ENCODE results near the gene MYO15B. TPM values are rescaled to one million over a fixed set of nuclear protein-coding genes. Genes with fewer than 3 reads are reported as not detected.

The MYO15B gene
- 0.02 and 1.1 TPM in 2 replicates for total RNA-seq (2014; rRNA removed; shearing (Covaris generic))

DNA sequence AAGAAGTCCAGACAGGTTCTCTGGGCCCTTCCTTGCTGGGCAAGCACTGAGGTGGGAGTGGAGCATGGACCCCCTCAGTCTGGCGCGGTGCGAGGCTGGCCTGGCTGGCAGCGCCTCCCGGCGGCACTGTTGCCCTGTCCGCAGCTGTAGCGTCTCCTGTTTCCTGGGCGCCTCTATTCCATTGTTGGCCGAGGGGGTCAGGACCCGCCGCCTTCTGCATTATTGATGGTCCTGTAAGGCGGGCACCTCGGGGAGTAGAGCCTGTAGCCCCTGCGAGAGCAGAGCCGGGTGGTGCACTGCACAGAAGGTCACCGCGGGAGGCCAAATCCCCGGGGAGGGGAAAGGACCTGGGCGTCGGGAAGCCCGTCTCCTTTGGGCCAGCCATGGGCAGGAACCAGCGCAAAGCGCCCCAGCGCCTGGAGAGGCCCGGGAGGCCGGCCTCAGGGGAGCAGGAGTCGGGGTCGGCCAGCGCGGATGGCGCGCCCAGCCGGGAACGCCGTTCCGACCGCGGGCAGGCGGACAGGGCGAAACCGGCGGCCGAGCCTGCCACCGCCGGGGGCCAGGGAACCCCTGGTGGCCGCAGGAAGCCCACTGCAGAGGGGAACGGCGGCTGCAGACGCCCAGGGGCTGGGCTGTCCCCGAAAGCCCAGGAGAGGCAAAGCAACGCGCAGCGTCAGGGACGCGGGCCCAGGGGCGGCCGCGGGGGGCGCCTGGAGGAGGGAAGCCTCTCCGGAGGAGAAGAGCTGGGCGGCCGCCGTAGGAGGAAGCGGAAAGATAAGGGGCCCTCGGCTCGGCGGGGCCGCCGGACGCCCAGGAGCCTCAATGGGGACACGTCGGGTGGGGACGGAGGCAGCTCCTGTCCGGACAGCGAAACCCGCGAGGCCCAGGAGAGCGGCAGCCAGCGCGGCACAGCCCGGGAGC lies at the start of gene MYO15B:
Gene MYO15B (plus strand): TSS at position 126 of the 921 bp plus-strand sequence. CDS start 258 bp downstream, at position 384.
- DNase-seq (ENCODE audit: low spot score): no peak

DNA sequence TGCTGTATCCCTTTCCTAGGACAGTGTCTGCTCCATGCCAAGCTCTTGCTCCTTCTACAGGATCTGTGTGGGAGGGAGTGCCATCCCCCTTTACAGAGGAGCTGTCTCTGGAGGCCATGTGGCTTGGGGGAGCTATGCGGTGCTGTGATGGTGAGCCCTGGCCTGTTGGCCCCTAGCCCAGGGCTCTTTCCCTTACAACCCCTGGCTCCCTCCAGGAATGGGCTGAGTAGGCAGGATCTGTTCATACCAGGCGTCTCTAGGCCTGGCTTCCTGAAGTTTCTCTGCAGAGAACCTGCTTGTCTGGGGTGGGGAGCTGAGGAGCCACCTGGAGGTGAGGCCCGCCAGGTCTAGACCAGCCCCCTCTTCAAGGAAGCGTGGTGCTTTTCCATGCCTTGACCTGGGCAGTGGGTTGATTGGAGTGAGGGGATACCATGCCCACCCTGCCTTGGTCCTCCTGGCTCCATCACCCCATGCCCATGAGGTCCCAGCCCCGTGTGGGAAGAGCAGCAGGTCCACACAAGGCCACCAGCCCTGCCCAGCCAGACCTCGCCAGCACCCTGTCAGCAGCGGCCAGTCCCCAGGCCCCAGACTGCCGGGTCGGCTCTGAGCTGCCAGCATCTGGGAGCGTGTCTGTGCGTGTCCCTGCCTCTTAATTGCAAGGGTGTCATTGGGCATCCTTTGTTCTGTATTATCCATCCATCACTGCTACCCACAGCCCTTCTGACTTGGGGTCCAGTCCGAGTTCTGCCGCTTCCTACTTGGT lies 47.5 kb upstream of the MYO15B start:
- DNase-seq (ENCODE audit: low spot score): no peak

DNA sequence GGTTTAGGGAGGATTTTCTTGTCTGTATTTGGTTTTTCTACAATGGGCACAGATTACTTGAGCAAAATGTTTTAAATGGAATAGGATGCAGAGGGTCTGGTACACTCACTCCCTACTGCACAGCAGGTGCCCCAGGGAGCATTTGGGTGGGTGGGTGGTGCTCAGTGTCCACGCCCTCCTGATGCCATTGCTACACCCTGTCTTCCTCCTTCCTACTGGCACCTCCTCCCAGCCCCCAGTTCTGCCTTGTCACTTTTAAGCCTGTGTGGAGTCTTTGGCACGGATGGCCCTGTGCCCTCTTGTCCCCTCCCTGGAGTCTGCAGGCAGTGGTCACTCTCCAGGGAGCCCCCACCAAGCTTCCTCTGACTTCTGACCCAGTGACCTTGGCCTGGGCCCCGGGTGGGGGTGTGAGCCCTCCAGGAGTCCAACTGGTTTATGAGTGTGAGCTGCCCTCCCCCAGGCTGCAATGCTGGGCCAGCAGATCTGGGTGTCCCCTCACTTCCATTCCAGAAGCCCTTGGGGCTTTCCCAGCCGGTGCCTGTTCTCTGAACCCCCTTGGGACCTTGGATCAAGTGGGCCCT lies 46.6 kb upstream of the MYO15B start:
- DNase-seq (ENCODE audit: low spot score): no peak

GRCh38 chr17:75542229-75542628 lies 45.4 kb upstream of the MYO15B start:
- no peak for DNase-seq (ENCODE audit: low spot score)

DNA sequence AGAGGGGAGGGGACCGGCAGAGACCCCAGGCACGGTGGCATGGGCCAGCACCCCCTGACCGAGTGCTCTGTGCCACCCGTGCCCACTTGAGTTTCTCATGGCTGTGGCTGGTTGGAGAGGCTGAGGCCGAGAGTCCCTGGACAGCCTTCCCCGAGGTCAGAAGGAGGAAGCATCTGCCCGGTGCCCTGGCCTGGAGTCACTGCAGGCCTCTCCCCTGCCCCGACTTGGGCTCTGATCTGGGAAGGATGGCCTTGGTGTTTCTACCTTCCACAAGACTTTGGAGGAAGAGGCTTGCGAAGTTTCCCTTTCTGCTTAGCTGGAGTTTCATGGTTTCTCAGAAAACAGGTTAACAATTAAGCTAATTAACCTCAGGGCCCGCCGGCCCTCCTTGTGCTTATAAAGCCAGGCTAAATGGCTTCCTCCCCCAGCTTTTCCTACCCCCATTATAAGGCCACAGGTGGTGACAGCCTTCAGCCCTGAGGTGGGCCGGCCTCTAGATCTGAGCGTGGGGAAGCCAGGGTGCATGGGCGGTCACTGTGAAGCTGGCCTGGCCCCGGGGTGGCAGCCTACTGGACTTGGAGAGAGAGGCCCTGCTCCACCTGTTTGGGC lies 44.8 kb upstream of the MYO15B start:
- DNase-seq (ENCODE audit: low spot score): no peak

DNA sequence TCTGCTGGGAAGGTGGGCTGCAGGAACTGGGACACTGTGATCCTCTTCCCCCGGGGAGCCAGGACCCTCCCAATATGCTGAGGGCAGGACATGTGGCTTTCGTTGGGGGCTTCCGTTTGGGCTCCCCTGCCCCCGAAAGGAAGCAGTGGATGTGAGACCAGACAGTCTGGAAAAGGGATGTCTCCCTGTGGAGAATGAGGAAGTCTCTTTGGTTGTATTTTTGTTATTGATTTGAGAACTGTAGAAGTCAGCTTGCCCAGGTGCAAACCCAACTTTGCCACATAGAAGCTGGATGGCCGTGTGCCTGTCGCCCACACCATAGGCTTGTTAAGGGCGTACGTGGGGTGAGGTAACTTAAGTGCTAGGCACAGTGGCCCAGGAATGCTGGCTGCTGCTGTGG lies 43.4 kb upstream of the MYO15B start:
- no peak for DNase-seq (ENCODE audit: low spot score)

DNA sequence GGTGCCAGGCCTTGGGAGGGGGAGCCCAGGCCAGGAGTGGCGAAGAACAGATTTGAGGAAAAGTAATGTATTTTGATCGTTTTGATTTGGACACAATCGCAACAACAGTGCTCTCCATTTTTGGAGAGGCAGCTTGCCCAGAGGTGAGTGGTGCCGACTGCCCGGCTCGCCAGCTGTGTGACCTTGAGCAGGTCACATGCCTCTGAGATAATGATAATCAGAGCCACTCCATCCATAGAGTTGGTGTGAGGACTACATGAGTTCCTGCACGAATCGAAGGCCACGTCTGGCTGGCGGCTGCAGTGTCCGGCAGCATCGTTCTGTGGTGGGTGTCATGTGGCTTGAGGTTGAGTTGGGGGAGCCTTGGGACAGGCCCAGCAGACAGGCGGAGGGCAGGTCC lies 41.4 kb upstream of the MYO15B start:
- no peak for DNase-seq (ENCODE audit: low spot score)

DNA sequence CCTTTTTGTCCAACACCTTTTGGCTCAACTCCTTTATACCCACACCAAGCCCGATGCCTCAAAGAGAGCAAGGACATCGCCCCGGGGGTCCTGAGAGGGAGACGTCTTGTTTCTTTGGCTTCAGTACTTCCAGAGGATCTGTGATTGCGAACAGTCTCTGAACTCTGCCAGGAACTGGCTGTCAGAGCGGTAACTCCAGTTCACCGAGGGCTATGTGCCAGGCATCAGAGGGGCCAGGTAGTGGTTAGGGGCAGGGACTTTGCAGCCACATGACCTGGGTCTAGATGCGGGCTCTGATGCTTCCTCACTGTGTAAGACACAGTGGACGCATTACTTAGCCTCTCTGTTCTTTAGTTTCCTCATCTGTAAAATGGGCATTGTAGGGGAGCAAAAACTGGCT lies 40.5 kb upstream of the MYO15B start:
- DNase-seq (ENCODE audit: low spot score): no peak

GRCh38 chr17:75548813-75549212 lies 38.8 kb upstream of the MYO15B start:
- no peak for DNase-seq (ENCODE audit: low spot score)

- DNase-seq (ENCODE audit: low spot score): no peak
Measured at GRCh38 chr17:75549246-75550138, 38.1 kb upstream of the MYO15B start.

DNA sequence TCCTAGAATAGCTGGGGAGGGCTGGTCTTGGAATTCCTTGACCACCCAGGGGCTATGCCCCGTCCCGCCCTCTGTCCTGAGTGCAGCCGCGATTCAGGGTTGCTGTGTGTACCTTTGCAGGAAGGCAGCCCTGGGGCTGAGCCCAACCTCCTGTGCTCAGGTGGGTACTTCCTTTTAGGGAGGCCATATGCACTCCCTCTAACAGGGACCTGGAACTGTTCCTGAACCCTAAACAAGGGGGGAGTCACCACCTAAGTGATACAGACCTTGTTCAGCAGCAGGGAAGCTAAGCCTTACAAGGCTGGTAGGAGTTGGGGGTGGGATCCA lies 37.5 kb upstream of the MYO15B start:
- DNase-seq (ENCODE audit: low spot score): no peak

- DNase-seq (ENCODE audit: low spot score): no peak
Measured at GRCh38 chr17:75551266-75551665, 36.3 kb upstream of the MYO15B start.

DNA sequence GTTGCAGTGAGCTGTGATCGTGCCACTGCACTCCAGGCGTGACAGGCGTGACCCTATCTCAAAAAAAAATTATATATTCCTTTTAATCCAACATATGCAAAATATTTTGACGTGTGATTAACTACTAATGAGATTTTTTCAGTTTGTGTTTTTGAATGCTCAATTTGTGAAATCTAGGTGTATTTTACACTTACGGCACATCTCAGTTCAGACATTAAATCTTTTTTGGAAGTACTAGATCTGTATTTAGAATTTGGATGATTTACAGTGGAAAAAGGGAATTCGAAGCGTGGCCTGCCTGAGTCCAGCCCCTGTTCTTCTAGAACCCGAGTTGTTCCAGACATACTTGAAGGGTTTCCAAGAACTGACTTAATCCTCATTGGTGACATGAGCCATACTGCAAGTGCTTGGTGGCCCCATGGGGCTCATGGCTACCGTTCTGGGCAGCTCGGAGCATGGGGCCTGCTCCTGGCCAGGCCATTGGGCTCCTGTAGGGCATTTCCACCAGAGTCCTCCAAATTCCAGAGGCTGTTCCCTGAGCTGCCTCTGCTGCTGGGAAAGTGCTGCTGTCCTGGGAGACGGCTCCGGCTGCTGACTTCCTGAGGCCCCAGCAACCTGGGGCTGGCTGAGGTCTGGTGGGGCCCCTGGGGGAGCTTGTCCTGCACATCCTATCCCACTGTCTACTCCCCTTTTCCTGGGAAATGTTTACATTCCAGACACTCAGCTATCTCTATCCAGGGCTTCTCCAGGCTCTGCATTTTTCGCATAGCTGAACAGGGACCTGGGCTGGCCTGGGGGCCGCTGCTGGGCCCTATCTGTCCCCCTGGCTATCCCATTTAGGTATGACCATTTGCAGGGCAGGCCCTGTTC lies 34.9 kb upstream of the MYO15B start:
- no peak for DNase-seq (ENCODE audit: low spot score)

DNA sequence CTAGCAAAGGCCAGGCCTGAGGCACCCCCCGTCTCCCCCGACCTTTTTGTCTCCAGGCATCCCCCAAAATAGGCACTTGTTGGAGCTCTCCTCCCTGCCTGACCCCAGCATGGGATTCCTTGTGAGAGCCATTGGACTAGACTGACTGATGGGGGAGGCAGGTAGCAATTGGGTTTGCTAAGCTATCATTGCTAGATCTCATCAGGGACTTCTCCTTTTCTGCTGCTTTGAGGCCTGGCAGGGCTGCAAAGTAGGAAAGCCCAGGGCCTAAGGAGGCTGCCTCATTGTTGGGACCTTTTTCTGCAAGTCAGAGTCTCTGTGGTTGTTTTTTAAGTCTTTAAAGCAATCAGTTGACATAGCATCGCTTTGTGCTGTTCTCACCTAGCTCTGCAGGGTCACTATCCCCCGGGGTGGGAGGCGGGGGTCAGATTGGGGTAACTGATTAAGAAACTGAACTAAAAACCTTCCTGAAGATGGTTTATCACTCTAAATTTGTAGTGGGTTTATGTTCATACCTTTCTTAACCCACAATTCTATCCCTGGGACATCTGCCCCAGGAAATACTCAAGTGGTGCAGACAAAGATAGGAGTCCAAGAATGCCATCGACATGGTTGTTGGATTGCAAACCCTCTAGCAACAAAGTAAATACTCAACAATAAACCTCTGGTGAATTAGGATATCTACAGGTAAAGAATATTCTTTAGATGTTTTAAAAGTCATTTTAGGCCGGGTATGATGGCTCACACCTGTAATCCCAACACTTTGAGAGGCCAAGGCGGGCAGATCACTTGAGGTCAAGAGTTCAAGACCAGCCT lies 34.1 kb upstream of the MYO15B start:
- no peak for DNase-seq (ENCODE audit: low spot score)

DNA sequence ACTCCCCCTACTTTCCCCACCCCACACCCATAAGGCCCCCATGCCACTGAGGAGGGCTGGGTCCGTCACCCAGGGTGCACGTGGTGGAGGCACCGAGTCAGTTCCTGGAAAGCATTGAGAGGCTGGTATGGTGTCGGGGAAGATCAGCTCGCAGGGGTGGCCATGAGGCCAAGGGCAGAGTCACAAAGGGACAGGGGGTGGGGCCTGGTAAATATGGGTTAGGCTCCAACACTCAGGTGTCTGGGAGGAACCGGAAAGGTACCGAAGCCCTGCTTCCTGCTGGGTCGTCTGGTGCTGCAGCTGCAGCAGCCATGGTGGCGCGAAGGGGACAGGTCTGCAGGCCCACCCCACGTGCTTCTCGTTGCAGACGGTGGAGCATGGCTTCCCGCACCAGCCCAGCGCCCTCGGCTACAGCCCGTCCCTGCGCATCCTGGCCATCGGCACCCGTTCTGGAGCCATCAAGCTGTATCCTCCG lies 31.9 kb upstream of the MYO15B start:
- DNase-seq (ENCODE audit: low spot score): no peak

DNA sequence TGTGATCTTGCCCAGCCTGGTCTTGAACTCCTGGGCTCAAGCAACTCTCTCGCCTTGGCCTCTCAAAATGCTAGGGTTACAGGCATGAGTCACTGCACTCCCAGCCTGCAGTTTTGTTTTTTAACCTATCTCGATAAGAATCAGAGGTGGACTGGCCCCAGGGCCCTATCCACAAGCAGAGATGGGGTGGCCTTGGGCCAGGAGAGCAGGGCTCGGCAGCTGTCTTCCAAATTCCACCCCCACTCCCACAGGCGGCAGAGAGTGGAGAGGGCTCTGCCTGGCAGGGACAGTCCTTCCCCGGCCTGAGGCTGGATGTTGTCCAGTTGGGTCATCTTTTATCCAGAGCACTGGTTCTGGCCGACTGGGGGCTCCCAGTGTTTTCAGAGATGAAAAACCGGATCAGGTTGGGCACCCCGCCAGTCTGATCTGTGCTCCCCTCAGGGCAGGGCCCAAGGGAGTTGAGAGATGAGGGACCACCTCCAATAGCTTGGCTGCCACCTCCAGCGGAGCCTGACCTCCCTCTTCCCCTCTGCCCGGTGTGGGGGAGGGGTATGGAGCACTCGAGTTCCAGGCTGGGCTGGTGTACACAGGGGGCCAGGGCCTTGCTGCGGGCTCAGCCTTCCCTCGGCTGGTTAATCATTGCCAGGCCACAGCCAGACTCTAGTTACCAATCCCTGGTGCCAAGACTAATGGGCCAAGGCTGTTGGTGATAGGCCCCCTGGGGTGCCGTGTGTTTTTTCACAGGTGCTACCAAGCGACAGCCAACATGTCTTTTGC lies 30.3 kb upstream of the MYO15B start:
- DNase-seq (ENCODE audit: low spot score): peak; percentile 83

- DNase-seq (ENCODE audit: low spot score): no peak
Measured at GRCh38 chr17:75557852-75558665, 29.5 kb upstream of the MYO15B start.

All from H4 (cell line).